NT2/D1 (cell line): Measurements from ENCODE around the gene LENG1.

Source experiments
- DNase-seq: peaks from one replicate; pipeline ENCODE4 v3.0.0-alpha.2; 2011; ENCODE audit warnings: low read depth, low spot score
- H3K27me3 ChIP-seq: 2 replicates; pipeline ENCODE4 v1.6.0; 2011; ENCODE audit warnings: mild to moderate bottlenecking; ENCODE audit not compliant: insufficient read length, insufficient read depth
- H3K36me3 ChIP-seq: 2 replicates; pipeline ENCODE4 v1.6.1; 2011; ENCODE audit warnings: mild to moderate bottlenecking, low read length, mixed read lengths; ENCODE audit not compliant: insufficient read depth, insufficient read length
- H3K4me1 ChIP-seq: 2 replicates; pipeline ENCODE4 v1.5.1; 2011; ENCODE audit not compliant: insufficient read depth, insufficient read length
- H3K4me3 ChIP-seq: 2 replicates; pipeline ENCODE4 v1.5.1; 2011; ENCODE audit warnings: low read depth; ENCODE audit not compliant: insufficient read length
- H3K9ac ChIP-seq: 2 replicates; pipeline ENCODE4 v1.6.0; 2011; ENCODE audit warnings: low read depth; ENCODE audit not compliant: insufficient read length
- H3K9me3 ChIP-seq: 2 replicates; pipeline ENCODE4 v1.5.1; 2011; ENCODE audit warnings: mild to moderate bottlenecking, low read length; ENCODE audit not compliant: insufficient read depth
- SUZ12 ChIP-seq: IDR thresholded peaks from 2 replicates; pipeline ENCODE4 v1.6.1; 2011; ENCODE audit not compliant: insufficient read length, insufficient read depth; ENCODE audit errors: extremely low read depth
- YY1 ChIP-seq: IDR thresholded peaks from 2 replicates; pipeline ENCODE4 v1.6.1; 2011; ENCODE audit not compliant: insufficient read length, insufficient read depth
- ZNF274 ChIP-seq: IDR thresholded peaks from 2 replicates; pipeline ENCODE4 v1.6.1; 2011; ENCODE audit warnings: mild to moderate bottlenecking, low read depth, low read length

LENG1 gene

DNA sequence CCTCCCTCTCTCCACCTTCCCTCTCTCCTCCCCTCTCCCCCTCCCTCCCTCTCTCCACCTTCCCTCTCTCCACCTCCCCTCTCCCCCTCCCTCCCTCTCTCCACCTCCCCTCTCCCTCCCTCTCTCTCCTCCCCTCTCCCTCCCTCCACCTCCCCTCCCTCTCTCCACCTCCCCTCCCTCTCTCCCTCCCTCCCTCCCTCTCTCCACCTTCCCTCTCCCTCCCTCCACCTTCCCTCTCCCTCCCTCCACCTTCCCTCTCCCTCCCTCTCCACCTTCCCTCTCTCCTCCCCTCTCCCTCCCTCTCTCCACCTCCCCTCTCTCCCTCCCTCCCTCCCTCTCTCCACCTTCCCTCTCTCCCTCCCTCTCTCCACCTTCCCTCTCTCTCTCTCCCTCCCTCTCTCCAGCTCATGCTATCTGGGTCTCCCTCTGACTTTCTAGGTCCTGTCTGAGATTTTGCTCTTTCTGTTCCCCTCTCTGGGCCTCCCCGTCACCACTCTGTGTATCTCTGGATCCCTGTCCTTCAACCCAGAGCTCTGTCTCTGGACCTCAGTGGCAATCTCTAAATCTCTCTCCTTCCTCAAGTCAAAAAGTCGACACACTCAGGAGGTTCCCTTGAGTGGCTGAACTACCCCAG lies 25.4 kb downstream of the LENG1 start:
- no peak for DNase-seq
- TF ChIP-seq YY1 (no peak), SUZ12 (no peak), ZNF274 (no peak)
- Histone ChIP-seq H3K9ac (no peak overlapping the region), H3K4me3 (no peak overlapping the region), H3K9me3 (peaks cover 7% of the 10 kb centered on the region; the same call in 1 of the 2 replicates), H3K4me1 (peaks cover 4% of the 10 kb centered on the region), H3K36me3 (peaks cover 35% of the 10 kb centered on the region), H3K27me3 (no peaks in the 10 kb centered on the region)

DNA sequence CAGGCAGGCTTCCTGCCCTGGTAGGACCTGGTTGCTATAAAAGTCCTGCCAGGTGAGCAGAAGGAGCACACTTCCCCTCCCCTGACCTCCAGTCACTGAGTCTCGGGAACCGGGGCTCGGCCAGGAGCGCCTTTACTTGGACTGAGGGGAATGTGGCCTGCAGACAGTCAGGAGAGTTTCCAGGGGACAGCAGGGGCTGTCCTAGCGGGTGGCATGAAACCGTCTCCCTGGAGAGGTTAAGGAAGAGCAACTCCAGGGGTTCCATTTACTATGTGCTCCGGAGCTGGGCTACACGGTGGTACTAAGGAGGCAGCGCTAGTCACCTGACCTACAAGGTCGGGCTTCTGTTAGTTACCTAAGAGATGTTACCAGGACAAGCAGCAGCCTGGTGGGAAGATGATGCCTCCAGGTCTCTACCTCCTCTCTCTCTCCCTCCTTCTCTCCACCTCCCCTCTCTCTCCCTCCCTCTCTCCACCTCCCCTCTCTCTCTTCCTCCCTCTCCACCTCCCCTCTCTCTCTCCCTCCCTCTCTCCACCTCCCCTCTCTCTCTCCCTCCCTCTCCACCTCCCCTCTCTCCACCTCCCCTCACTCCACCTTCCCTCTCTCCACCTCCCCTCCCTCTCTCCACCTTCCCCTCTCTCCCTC lies 26.1 kb downstream of the LENG1 start:
- Histone ChIP-seq H3K4me3 (no peak overlapping the region), H3K36me3 (peaks cover 34% of the 10 kb centered on the region), H3K9me3 (peaks cover 7% of the 10 kb centered on the region; the same call in 1 of the 2 replicates), H3K4me1 (no peaks in the 10 kb centered on the region), H3K9ac (no peak overlapping the region), H3K27me3 (no peaks in the 10 kb centered on the region)
- no peak for TF ChIP-seq SUZ12
- TF ChIP-seq YY1, result no peak
- no peak for TF ChIP-seq ZNF274
- DNase-seq, result no peak

DNA sequence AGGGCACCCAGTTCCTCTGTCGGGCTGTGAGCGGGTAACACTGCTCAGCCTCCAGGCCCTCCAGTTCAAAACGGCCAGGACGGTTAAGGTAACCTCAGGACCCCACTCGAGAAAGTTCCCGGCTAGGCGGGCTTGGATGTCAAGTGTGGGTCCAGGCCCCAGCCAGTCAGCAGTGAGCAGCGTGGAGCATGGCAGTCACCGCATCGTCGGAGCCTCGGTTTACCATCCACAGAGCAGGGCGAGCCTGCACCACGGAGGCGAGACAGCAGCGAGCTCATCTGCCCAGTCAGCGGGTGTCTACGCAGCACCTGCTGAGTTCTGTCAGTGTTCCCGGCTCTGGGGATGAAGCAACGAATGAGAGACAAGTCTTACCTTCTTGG lies 29.9 kb downstream of the LENG1 start:
- DNase-seq, result no peak
- Histone ChIP-seq H3K9ac (no peak overlapping the region), H3K9me3 (peaks cover 7% of the 10 kb centered on the region; the same call in 1 of the 2 replicates), H3K4me3 (no peak overlapping the region), H3K36me3 (peaks cover 63% of the 10 kb centered on the region), H3K27me3 (no peaks in the 10 kb centered on the region), H3K4me1 (no peaks in the 10 kb centered on the region)
- TF ChIP-seq ZNF274 (no peak), SUZ12 (no peak), YY1 (no peak)

DNA sequence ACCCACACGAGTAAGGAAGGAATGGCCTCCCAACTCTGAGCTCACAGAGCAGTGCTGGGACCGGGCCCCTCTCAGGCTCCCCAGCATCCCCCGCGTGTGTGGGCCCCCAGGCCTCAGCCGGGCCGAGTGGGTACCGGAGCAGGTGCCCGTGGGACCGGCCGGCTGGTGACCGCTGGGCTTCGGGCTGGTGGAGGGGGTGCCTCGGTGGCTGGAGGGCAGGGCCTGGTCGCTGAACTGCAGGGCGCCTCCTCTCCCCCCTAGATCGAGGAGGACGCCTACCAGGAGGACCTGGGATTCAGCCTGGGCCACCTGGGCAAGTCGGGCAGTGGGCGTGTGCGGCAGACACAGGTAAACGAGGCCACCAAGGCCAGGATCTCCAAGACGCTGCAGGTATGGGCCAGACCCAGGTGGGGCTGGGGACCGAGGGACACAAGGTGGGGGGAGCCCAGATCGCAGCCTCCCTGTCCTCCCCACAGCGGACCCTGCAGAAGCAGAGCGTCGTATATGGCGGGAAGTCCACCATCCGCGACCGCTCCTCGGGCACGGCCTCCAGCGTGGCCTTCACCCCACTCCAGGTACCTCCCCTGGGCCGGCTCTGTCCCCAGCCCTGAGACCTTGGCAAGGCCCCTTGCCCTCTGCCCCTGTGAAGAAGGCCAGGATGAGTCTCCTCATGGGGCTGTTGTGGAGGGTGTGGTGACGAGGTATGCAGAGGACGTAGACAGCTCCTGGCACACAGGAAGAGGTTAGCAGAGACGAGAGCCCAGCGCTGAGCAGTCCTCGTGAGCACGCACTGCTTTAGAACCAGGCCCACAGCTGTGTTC lies 30.5 kb downstream of the LENG1 start:
- H3K4me3 ChIP-seq, result no peak overlapping the region
- no peak for TF ChIP-seq YY1
- no peak for TF ChIP-seq SUZ12
- no peak for TF ChIP-seq ZNF274
- peaks cover 69% of the 10 kb centered on the region for H3K36me3 ChIP-seq
- no peaks in the 10 kb centered on the region for H3K4me1 ChIP-seq
- no peaks in the 10 kb centered on the region for H3K27me3 ChIP-seq
- no peak for DNase-seq
- H3K9ac ChIP-seq, result no peak overlapping the region
- H3K9me3 ChIP-seq, result peaks cover 7% of the 10 kb centered on the region; the same call in 1 of the 2 replicates

DNA sequence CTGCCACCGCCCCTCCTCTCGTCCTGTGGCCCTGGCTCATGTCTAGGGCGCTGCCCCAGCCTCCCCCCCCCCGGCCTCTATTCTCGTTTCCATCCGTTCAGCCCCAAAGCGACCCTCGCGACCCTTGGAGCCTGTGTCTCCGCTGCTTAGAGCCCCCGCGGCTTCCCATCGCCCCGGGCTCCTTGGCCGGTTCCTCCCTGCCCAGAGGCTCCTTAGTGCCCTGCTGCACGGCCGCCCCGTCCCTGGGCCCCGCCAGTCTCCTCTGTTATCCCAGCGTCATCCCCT lies 31.1 kb downstream of the LENG1 start:
- Histone ChIP-seq H3K36me3 (peaks cover 74% of the 10 kb centered on the region), H3K9me3 (peaks cover 3% of the 10 kb centered on the region; the same call in 1 of the 2 replicates), H3K4me1 (no peaks in the 10 kb centered on the region), H3K9ac (no peak overlapping the region), H3K27me3 (no peaks in the 10 kb centered on the region), H3K4me3 (no peak overlapping the region)
- TF ChIP-seq ZNF274, result no peak
- TF ChIP-seq YY1, result no peak
- no peak for TF ChIP-seq SUZ12
- DNase-seq, result no peak

DNA sequence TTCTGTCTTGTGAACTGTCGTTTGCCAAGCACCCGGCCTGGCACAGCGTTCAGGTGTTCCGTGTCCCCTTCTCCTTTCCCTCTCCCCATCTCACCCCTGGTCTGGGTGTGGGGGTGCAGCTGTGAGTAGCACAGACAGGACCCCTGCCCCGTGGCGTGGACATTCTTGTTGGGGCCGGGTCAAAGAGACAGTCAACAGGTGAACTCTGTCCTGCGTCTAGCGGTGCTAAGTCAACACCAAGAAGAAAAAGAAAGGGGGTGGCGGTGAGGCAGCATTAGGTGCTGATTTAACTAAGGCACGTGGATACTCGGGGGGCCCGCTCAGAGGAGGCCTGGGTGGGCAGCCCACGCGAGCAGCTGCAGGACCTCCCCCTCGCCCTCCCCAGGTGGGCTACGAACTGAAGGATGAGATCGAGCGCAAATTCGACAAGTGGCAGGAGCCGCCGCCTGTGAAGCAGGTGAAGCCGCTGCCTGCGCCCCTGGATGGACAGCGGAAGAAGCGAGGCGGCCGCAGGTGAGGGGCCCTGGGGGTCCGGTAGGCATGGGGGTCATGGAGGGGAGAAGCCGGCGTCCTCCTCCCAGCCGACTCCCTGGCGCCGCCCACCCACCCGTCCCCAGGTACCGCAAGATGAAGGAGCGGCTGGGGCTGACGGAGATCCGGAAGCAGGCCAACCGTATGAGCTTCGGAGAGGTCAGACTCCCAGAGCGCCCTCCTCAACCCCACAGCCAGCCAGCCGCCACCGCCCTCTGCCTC lies 31.7 kb downstream of the LENG1 start:
- Histone ChIP-seq H3K36me3 (peaks cover 75% of the 10 kb centered on the region), H3K4me3 (no peak overlapping the region), H3K9ac (no peak overlapping the region), H3K4me1 (no peaks in the 10 kb centered on the region), H3K9me3 (no peaks in the 10 kb centered on the region), H3K27me3 (no peaks in the 10 kb centered on the region)
- no peak for DNase-seq
- TF ChIP-seq ZNF274, result no peak
- TF ChIP-seq SUZ12, result no peak
- TF ChIP-seq YY1, result no peak

DNA sequence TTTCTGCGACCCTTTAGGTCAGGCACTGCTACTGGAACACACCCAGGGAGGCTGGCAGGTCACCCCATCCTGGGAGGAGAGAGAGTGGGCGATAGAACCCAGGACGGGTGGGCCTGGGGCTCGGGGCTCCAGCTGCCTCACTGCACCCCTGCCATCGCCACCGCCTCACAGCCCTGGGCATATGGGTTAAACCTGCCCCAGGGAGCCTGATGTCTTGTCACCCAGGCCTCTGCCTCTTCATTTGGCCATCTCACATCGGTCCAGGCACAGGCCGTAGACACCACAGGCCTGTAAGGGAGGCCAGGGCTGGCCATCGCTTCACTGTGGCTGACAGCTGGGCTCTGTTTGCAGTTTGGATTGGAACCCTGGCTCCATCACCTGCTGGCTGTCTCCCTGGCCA lies 33.8 kb downstream of the LENG1 start:
- Histone ChIP-seq H3K36me3 (peaks cover 80% of the 10 kb centered on the region), H3K9me3 (no peaks in the 10 kb centered on the region), H3K27me3 (no peaks in the 10 kb centered on the region), H3K9ac (no peak overlapping the region), H3K4me3 (no peak overlapping the region), H3K4me1 (no peaks in the 10 kb centered on the region)
- TF ChIP-seq SUZ12 (no peak), YY1 (no peak), ZNF274 (no peak)
- no peak for DNase-seq
